ENCODE measurements around the gene GRIK1.

The GRIK1 gene

GRCh38 chr21:29642551-29643245 lies 297.1 kb downstream of the GRIK1 start:
- no peak for DNase-seq (ENCODE audit: low spot score)

GRCh38 chr21:29641635-29642550 lies 297.9 kb downstream of the GRIK1 start:
- no peak for DNase-seq (ENCODE audit: low spot score)

- DNase-seq (ENCODE audit: low spot score), result no peak
Observed at GRCh38 chr21:29641001-29641634, 298.7 kb downstream of the GRIK1 start.

GRCh38 chr21:29640080-29640508 lies 299.7 kb downstream of the GRIK1 start:
- no peak for DNase-seq (ENCODE audit: low spot score)

GRCh38 chr21:29639366-29640079 lies 300.3 kb downstream of the GRIK1 start:
- DNase-seq (ENCODE audit: low spot score), result no peak

GRCh38 chr21:29638761-29639327 lies 301.0 kb downstream of the GRIK1 start:
- no peak for DNase-seq (ENCODE audit: low spot score)

GRCh38 chr21:29638138-29638537 lies 301.7 kb downstream of the GRIK1 start:
- no peak for DNase-seq (ENCODE audit: low spot score)

GRCh38 chr21:29637553-29637952 lies 302.2 kb downstream of the GRIK1 start:
- no peak for DNase-seq (ENCODE audit: low spot score)

- no peak for DNase-seq (ENCODE audit: low spot score)
Observed at GRCh38 chr21:29637134-29637533, 302.7 kb downstream of the GRIK1 start.

GRCh38 chr21:29634418-29634817 lies 305.4 kb downstream of the GRIK1 start:
- no peak for DNase-seq (ENCODE audit: low spot score)

- no peak for DNase-seq (ENCODE audit: low spot score)
Observed at GRCh38 chr21:29633756-29634155, 306.0 kb downstream of the GRIK1 start.

- no peak for DNase-seq (ENCODE audit: low spot score)
Observed at GRCh38 chr21:29630441-29630840, 309.4 kb downstream of the GRIK1 start.

- DNase-seq (ENCODE audit: low spot score), result no peak
Observed at GRCh38 chr21:29627905-29628304, 311.9 kb downstream of the GRIK1 start.

- DNase-seq (ENCODE audit: low spot score), result no peak
Observed at GRCh38 chr21:29626801-29627470, 312.9 kb downstream of the GRIK1 start.

GRCh38 chr21:29625990-29626389 lies 313.8 kb downstream of the GRIK1 start:
- no peak for DNase-seq (ENCODE audit: low spot score)

GRCh38 chr21:29624776-29625175 lies 315.0 kb downstream of the GRIK1 start:
- no peak for DNase-seq (ENCODE audit: low spot score)

GRCh38 chr21:29621525-29621924 lies 318.3 kb downstream of the GRIK1 start:
- DNase-seq (ENCODE audit: low spot score), result no peak

GRCh38 chr21:29616209-29616751 lies 323.5 kb downstream of the GRIK1 start:
- DNase-seq (ENCODE audit: low spot score), result no peak

GRCh38 chr21:29613877-29614276 lies 325.9 kb downstream of the GRIK1 start:
- no peak for DNase-seq (ENCODE audit: low spot score)

GRCh38 chr21:29613021-29613420 lies 326.8 kb downstream of the GRIK1 start:
- no peak for DNase-seq (ENCODE audit: low spot score)

Data from kidney capillary endothelial cell (primary cell).